Immature natural killer cell (primary cell): ENCODE data around the gene OSM. TPM values are rescaled to one million over a fixed set of nuclear protein-coding genes. Genes with fewer than 3 reads are reported as not detected.

ENCODE experiments used
- DNase-seq, 3 donors: peaks; one replicate each; pipeline ENCODE4 v3.0.0; 2022; ENCODE audit warnings: mixed read lengths in 1 of 3
- H3K27ac Mint-ChIP-seq, 6 donors: one replicate each; pipeline ENCODE4 v1.8.0; 2020; ENCODE audit warnings: mixed read lengths in 6 of 6, mild to moderate bottlenecking in 5 of 6, inconsistent platforms in 4 of 6, moderate library complexity in 3 of 6
- H3K27me3 Mint-ChIP-seq, 3 donors: one replicate each; pipeline ENCODE4 v1.8.0; 2020 to 2021; ENCODE audit warnings: low read depth in 3 of 3, mild to moderate bottlenecking in 3 of 3, mixed read lengths in 3 of 3, moderate library complexity in 3 of 3, inconsistent platforms in 1 of 3
- H3K36me3 Mint-ChIP-seq, 3 donors: one replicate each; pipeline ENCODE4 v1.8.0; 2020; ENCODE audit warnings: mixed read lengths in 3 of 3, inconsistent platforms in 2 of 3, mild to moderate bottlenecking in 2 of 3
- H3K4me1 Mint-ChIP-seq, 2 donors: one replicate each; pipeline ENCODE4 v1.8.0; 2020; ENCODE audit warnings: inconsistent platforms in 2 of 2, mild to moderate bottlenecking in 2 of 2, mixed read lengths in 2 of 2, moderate library complexity in 1 of 2
- H3K4me3 Mint-ChIP-seq, 5 donors: one replicate each; pipeline ENCODE4 v1.8.0; 2020; ENCODE audit warnings: mild to moderate bottlenecking in 5 of 5, mixed read lengths in 5 of 5, inconsistent platforms in 3 of 5, moderate library complexity in 3 of 5
- H3K9me3 Mint-ChIP-seq, 6 donors: one replicate each; pipeline ENCODE4 v1.8.0; 2020; ENCODE audit warnings: mild to moderate bottlenecking in 6 of 6, mixed read lengths in 6 of 6, inconsistent platforms in 4 of 6, moderate library complexity in 3 of 6
- polyA plus RNA-seq, 3 donors: library from polyadenylated mRNA; unstranded; fragments of 300-500 nt; fragmentation: Illumina TruSeq; gene quantifications; one replicate each; pipeline ENCODE4 v1.2.3, GENCODE V29; 2021

OSM gene
- polyA plus RNA-seq, 3 donors from 2014 or later: 7.5 to 22.3 (median 16.6) TPM

GRCh38 chr22:30212996-30213441 is 53.6 kb downstream of the OSM start:
- Mint-ChIP-seq H3K27me3 (peaks cover 0 to 7% (median 1%) of the 10 kb centered on the region in 3 donors), H3K36me3 (no peaks in the 10 kb centered on the region), H3K4me3 (peak overlapping the region in 1 of 5 donors; percentile 27), H3K27ac (peak overlapping the region; percentile 39 to 78 (median 59)), H3K4me1 (peaks cover 19 to 42% of the 10 kb centered on the region in 2 donors), H3K9me3 (no peaks in the 10 kb centered on the region)
- DNase-seq: no peak

Other genes starting within 250 kb of the OSM start
- gene HORMAD2, start 186.4 kb downstream of the OSM start, polyA plus RNA-seq: not detected
- 1 to 10 TPM in 1 of 3 donors, under 1 TPM in 1, not detected in 1; 0.29 to 1.0 TPM for gene LIF, start 20.1 kb downstream of the OSM start, polyA plus RNA-seq
- 10 to 100 TPM in 2 of 3 donors, 1 to 10 TPM in 1; 9.3 to 16.9 (median 11.8) TPM for gene CASTOR1, start 22.7 kb upstream of the OSM start, polyA plus RNA-seq
- gene TBC1D10A, start 60.1 kb upstream of the OSM start, polyA plus RNA-seq: 10 to 100 TPM; 46.2 to 59.9 (median 49.2) TPM
- gene SF3A1, start 90.0 kb upstream of the OSM start, polyA plus RNA-seq: 100 to 1,000 TPM in 1 of 3 donors, 10 to 100 TPM in 2; 35.5 to 133 (median 69.6) TPM
- gene CCDC157, start 90.2 kb upstream of the OSM start, polyA plus RNA-seq: 1 to 10 TPM; 1.4 to 3.5 (median 1.9) TPM
- gene RNF215, start 120.6 kb upstream of the OSM start, polyA plus RNA-seq: 1 to 10 TPM in 1 of 3 donors, under 1 TPM in 2; 0.38 to 1.1 (median 0.56) TPM
- 1 to 10 TPM in 1 of 3 donors, under 1 TPM in 1, not detected in 1; 0.23 to 1.6 TPM for gene SEC14L2, start 130.2 kb upstream of the OSM start, polyA plus RNA-seq
- 10 to 100 TPM; 18.7 to 41.3 (median 32.0) TPM for gene MTFP1, start 158.9 kb upstream of the OSM start, polyA plus RNA-seq
- not detected for gene SEC14L3, start 205.2 kb upstream of the OSM start, polyA plus RNA-seq
- gene SEC14L4, start 238.8 kb upstream of the OSM start, polyA plus RNA-seq: not detected